Measurements from ENCODE around the gene CFAP299.

CFAP299 gene

DNA sequence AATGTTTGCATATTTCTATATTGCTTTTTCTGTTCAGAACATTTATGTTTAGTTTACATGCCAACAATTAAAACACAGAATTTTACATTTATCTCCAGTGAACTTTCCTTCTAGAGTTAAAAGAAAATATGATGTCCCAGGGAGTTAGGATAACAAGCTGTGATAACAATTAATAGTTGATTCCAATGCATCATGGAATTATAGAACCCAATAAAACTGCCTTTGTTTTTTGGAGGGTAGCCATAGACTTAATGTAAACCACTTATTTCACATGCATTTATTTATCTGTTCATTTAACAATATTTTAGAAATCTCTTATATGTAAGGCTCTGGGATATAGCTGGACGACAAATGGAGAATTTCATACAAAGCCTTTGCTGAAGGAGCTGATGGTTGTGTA is 180.0 kb downstream of the CFAP299 start:
- ATAC-seq = no peak
- H3K4me1 Mint-ChIP-seq = peaks cover 2% of the 10 kb centered on the region
- no peak overlapping the region for H3K27ac Mint-ChIP-seq
- no peak overlapping the region for H3K4me3 Mint-ChIP-seq
- H3K36me3 Mint-ChIP-seq (ENCODE audit: low read depth) = no peaks in the 10 kb centered on the region
- no peaks in the 10 kb centered on the region for H3K9me3 Mint-ChIP-seq
- H3K27me3 Mint-ChIP-seq = no peaks in the 10 kb centered on the region
- no peak for DNase-seq

DNA sequence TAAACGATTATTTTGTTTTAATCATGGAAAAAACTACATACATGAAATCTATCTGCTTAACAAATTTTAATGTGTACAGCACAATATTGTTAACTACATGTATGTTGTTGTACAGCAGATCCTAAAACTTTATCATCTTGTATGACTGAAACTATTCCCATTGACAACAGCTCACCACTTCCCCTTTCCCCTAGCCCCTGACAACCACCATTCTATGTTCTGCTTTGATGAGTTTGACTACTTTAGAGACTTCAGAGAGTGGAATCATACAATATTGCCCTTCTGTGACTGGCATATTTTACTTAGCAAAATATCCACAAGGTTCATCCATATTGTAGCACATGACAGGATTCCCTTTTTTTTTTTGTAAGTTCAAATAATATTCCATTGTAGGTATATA is 185.9 kb downstream of the CFAP299 start:
- Mint-ChIP-seq H3K36me3 (ENCODE audit: low read depth) (no peaks in the 10 kb centered on the region), H3K4me1 (no peaks in the 10 kb centered on the region), H3K27ac (no peak overlapping the region), H3K27me3 (no peaks in the 10 kb centered on the region), H3K9me3 (peaks cover 17% of the 10 kb centered on the region), H3K4me3 (no peak overlapping the region)
- DNase-seq (no peak), ATAC-seq (no peak)

DNA sequence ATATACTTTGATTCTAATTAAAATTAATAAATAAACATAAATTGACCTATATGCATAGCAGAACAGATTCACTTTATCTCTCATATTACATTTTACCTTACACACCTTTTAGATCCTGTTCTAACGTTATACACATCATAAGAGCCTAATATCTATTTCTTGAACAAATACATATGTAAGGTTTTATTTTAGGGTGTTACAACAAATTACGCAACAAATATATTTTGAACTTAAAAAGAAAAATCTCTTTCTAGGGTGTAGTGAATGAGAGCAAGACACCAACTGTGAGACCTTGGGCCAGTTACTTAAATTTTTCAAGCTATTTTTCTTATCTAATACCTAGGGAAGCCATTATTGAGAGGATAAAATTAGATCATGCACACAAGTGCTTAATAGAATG is 191.2 kb downstream of the CFAP299 start:
- H3K4me3 Mint-ChIP-seq = no peak overlapping the region
- no peaks in the 10 kb centered on the region for H3K36me3 Mint-ChIP-seq (ENCODE audit: low read depth)
- H3K27ac Mint-ChIP-seq = no peak overlapping the region
- ATAC-seq (no peak), DNase-seq (no peak)
- no peaks in the 10 kb centered on the region for H3K4me1 Mint-ChIP-seq
- H3K9me3 Mint-ChIP-seq = peaks cover 17% of the 10 kb centered on the region
- no peaks in the 10 kb centered on the region for H3K27me3 Mint-ChIP-seq

DNA sequence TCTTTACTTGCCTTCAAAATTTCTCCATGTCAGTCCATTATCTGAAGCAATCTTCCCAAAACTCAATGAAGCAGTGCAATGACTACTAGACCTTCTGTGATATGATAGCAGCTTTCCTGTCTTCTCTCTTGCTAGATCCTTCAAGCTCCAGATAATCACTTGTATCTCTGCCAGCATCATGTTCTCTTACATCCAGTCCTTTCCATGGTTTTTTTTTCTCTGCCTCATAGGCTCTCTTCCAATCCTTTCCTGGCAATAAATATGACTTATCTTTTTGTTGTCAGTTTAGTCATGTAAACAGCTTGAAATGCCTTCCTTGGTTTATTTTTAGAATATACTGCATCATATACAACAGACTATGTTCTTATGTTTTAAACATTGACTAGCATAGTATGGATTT is 193.5 kb downstream of the CFAP299 start:
- Mint-ChIP-seq H3K4me1 (peaks cover 4% of the 10 kb centered on the region), H3K9me3 (peaks cover 10% of the 10 kb centered on the region), H3K27me3 (no peaks in the 10 kb centered on the region), H3K27ac (no peak overlapping the region), H3K4me3 (no peak overlapping the region), H3K36me3 (ENCODE audit: low read depth) (no peaks in the 10 kb centered on the region)
- ATAC-seq (no peak), DNase-seq (no peak)

DNA sequence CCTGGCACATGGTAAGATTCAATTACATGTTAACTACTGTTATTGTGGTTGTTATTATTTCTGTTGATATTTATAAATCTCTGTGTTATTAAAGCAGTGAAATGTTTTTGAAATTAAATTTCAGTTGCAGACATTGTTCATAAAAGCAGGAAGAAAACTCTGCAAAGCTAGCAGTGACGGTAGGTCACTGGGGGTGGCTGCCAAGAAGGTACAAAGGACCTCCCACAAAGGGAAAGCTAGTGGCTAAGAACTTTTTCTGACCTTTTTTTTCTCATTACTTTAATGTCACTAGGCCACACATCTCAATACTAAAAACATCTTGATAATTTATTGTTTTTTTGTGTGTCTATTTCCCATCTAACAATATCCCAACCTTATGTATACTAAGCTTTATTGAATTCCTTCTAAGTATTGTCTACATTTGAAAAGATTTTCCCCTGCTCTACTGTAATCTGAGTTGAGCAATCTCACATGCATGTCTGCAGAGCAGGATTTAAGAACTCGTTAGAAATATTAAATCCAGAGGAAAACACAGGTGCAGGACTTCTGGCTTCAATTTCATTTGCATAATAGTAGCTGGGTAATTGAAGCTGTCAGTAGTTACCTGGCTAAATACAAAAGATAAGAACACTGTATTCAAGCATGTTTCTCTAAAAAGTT is 197.3 kb downstream of the CFAP299 start:
- H3K27me3 Mint-ChIP-seq = no peaks in the 10 kb centered on the region
- no peaks in the 10 kb centered on the region for H3K36me3 Mint-ChIP-seq (ENCODE audit: low read depth)
- ATAC-seq (no peak), DNase-seq (no peak)
- no peak overlapping the region for H3K27ac Mint-ChIP-seq
- H3K4me3 Mint-ChIP-seq = no peak overlapping the region
- H3K9me3 Mint-ChIP-seq = no peaks in the 10 kb centered on the region
- H3K4me1 Mint-ChIP-seq = peaks cover 9% of the 10 kb centered on the region

DNA sequence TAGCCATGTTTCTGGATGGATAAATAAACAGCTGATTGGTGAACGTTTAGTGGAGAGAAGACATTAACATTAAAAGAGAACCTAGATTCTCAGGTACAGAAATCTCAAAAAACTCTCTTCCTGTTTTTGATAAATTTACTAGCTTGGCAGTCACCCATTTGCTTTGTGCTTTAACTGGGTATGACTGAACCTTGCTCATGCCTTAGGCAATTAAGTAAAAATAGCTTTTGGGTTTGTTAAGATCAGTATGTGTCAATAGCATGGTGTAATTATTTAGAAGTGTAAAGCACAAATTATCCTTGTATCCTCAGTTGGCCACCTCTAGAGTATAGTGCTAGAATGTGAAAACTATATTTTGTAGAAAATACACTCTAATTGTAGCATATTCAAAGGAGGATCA is 200.0 kb downstream of the CFAP299 start:
- Mint-ChIP-seq H3K4me1 (peaks cover 23% of the 10 kb centered on the region), H3K4me3 (no peak overlapping the region), H3K9me3 (no peaks in the 10 kb centered on the region), H3K27me3 (peaks cover 2% of the 10 kb centered on the region), H3K36me3 (ENCODE audit: low read depth) (no peaks in the 10 kb centered on the region), H3K27ac (no peak overlapping the region)
- ATAC-seq (no peak), DNase-seq (no peak)

DNA sequence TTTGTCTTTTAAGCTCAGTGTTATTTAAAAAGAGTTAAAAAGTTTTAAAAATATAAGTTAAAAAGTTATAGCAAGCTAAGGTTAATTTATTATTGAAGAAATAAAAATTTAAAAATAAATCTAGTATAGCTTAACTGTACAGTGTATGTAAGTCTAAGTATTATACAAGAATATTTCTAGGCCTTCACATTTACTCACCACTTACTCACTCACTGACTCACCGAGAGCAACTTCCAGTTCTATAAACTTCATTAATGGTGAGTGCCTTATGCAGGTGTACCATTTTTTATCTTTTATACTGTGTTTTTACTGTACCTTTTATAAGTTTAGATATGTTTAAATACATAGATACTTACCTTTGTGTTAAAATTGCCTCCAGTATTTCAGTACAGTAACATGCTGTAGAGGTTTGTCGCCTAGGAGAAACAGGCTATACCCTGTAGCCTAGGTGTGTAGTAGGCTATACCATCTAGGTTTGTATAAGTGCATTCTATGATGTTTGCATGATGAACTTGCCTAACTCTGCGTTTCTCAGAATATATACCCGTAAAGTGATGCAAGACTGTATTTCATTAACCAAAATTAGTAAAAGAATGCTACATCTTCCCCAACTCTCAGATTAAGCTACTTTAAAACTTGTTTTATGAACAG is 202.9 kb downstream of the CFAP299 start:
- Mint-ChIP-seq H3K4me3 (no peak overlapping the region), H3K36me3 (ENCODE audit: low read depth) (peaks cover 3% of the 10 kb centered on the region), H3K9me3 (no peaks in the 10 kb centered on the region), H3K27me3 (peaks cover 4% of the 10 kb centered on the region), H3K27ac (no peak overlapping the region), H3K4me1 (peaks cover 34% of the 10 kb centered on the region)
- DNase-seq (no peak), ATAC-seq (peak; percentile 71)

DNA sequence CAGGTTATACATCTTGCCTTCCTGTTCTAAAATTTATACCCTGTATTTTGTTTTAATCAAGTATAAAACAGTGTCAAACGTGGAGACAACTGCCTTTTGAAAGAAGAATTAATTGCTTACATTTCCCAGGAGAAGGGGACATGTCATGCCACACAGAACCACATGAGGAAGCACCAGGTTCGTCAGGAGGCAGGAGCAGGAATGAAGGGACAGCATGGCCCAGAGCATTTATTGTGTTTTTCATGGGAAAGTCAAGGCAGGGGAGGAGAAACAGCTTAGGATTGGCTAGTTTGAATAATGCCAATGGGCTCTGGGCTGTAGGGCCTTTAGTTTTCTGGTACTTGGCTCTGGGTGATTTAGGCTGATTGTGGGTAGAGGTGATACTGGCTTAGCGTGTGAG is 203.7 kb downstream of the CFAP299 start:
- no peaks in the 10 kb centered on the region for H3K9me3 Mint-ChIP-seq
- no peak for DNase-seq
- no peak overlapping the region for H3K4me3 Mint-ChIP-seq
- no peak overlapping the region for H3K27ac Mint-ChIP-seq
- H3K27me3 Mint-ChIP-seq = peaks cover 7% of the 10 kb centered on the region
- H3K36me3 Mint-ChIP-seq (ENCODE audit: low read depth) = peaks cover 4% of the 10 kb centered on the region
- peaks cover 37% of the 10 kb centered on the region for H3K4me1 Mint-ChIP-seq
- ATAC-seq = no peak

DNA sequence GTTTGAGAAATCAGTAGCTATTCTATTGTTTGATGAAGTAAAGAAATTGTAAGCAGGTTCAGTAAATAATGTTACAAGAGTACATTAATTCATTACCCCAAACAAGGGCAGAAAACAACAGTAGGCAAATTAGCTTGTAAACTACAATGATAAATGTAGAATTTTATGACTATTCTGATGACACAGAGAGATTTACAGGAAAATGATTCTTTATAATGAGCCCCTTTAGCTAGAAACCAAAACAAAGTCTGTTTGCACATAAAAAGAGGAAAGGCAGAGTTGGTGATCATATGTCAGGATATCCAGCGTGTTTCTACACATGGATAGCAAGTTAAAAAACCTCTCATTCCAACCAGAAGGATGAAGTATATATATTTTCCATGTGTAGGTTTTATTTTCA is 204.8 kb downstream of the CFAP299 start:
- Mint-ChIP-seq H3K27ac (no peak overlapping the region), H3K4me1 (peaks cover 37% of the 10 kb centered on the region), H3K4me3 (no peak overlapping the region), H3K9me3 (no peaks in the 10 kb centered on the region), H3K27me3 (peaks cover 7% of the 10 kb centered on the region), H3K36me3 (ENCODE audit: low read depth) (peaks cover 4% of the 10 kb centered on the region)
- DNase-seq = no peak
- no peak for ATAC-seq

DNA sequence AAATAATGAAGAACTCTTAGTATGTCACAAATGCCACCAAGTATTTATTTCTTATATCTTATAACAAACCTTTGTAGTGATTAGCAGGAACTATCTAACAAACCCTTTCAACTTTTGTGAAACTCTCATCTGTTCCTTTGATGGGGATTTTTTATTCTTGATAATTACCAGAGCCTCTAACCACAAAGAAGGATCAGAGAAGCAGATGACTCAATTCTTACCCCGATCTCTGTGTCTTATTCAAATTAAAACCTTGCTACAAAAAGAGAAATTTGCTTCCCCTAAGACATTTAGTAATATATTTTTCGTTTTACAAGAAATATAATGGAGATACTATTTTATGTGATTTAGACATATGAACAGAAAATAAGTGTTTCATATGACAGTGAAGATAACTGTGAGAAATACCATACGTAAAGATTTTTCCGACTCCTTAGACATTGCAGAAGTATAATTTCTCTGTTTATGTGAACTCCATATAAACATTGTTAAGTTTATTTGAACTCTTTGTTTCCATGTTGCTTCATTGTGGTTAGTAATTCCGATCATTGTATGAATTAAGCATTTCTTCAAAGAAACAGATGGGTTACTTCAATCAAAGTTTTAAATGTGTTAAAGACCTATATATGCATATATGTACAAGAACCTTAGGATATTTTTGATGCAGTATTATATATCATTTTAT is 205.4 kb downstream of the CFAP299 start:
- H3K27ac Mint-ChIP-seq = peak overlapping the region; percentile 41
- DNase-seq (no peak), ATAC-seq (peak; percentile 81)
- H3K4me1 Mint-ChIP-seq = peaks cover 32% of the 10 kb centered on the region
- peaks cover 4% of the 10 kb centered on the region for H3K36me3 Mint-ChIP-seq (ENCODE audit: low read depth)
- H3K9me3 Mint-ChIP-seq = no peaks in the 10 kb centered on the region
- H3K27me3 Mint-ChIP-seq = peaks cover 7% of the 10 kb centered on the region
- H3K4me3 Mint-ChIP-seq = no peak overlapping the region

DNA sequence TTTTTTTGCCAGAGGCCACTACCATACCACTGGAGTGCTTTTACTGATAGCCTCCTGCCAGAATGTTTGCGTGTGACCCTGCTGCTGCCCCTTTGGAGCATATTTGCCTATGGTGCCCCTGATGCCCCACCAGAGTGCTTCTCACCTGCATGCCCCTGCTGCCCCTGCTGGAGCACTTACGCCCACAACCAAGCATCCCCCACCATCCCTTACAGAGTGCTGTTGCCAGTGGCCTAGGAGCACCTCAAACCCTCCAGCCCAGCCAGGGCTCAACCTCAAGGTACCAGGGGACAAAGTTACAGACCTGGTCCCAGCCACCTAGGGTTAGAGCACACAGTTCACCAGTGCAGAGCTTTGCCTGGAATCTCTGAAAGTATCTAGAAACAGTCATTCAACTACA is 207.2 kb downstream of the CFAP299 start:
- Mint-ChIP-seq H3K36me3 (ENCODE audit: low read depth) (peaks cover 4% of the 10 kb centered on the region), H3K4me3 (no peak overlapping the region), H3K27ac (peak overlapping the region; percentile 18), H3K9me3 (peaks cover 3% of the 10 kb centered on the region), H3K27me3 (peaks cover 9% of the 10 kb centered on the region), H3K4me1 (peaks cover 32% of the 10 kb centered on the region)
- DNase-seq (no peak), ATAC-seq (no peak)

DNA sequence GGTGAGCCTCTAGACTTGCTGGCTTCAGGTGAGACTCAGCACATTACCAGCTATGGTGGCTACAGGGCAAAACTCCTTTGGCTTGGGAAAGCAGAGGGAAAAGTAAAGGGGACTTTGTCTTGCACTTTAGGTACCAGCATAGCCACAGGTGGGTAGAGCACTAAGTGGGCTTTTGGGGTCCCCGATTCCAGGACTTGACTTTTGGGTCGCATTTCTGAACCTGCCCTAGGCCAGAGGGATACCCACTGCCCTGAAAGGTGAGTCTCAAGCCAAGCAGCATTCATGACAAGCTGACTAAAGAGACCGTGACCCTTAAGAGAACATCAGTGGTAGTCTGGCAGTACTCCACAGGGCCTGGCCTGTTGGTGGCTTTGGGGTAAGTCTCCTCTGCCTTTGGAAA is 224.8 kb downstream of the CFAP299 start:
- peaks cover 3% of the 10 kb centered on the region for H3K36me3 Mint-ChIP-seq (ENCODE audit: low read depth)
- peaks cover 16% of the 10 kb centered on the region for H3K9me3 Mint-ChIP-seq
- H3K27ac Mint-ChIP-seq = no peak overlapping the region
- no peak overlapping the region for H3K4me3 Mint-ChIP-seq
- no peak for ATAC-seq
- H3K27me3 Mint-ChIP-seq = no peaks in the 10 kb centered on the region
- no peak for DNase-seq
- no peaks in the 10 kb centered on the region for H3K4me1 Mint-ChIP-seq

DNA sequence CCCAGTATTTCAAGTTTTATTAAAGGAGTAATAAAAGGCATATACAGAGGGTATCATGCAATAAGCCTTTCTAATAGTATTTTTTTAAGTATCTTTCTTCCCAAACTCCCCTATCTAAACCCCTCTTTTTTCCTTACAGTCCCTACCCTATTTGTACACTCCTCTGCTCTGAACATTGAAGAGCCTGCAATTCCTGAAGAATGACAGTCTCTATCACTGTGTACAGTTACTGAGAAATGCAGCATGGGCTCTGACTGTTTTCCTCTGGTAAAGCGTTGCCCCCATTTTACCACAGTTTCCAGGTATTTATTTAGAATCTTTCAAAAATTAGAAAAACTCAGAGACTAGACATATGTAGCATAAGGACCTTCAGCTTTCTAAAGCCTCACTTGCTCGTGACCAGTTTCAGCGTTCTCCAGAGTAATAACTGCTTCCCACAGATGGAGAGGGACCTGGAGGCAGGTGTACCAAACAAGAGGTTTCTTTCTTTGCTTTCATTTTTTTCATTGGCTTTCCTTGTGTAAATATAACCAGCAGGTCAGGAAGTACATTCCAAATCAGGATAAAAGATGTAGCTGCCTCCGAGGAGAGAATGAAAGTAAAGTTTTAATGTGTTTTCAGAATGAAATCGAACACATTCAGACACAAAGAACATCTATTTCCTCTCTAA is 230.8 kb downstream of the CFAP299 start:
- DNase-seq (no peak), ATAC-seq (no peak)
- peaks cover 12% of the 10 kb centered on the region for H3K9me3 Mint-ChIP-seq
- H3K4me3 Mint-ChIP-seq = peak overlapping the region; percentile 7
- peaks cover 6% of the 10 kb centered on the region for H3K4me1 Mint-ChIP-seq
- H3K36me3 Mint-ChIP-seq (ENCODE audit: low read depth) = peaks cover 3% of the 10 kb centered on the region
- no peak overlapping the region for H3K27ac Mint-ChIP-seq
- no peaks in the 10 kb centered on the region for H3K27me3 Mint-ChIP-seq

DNA sequence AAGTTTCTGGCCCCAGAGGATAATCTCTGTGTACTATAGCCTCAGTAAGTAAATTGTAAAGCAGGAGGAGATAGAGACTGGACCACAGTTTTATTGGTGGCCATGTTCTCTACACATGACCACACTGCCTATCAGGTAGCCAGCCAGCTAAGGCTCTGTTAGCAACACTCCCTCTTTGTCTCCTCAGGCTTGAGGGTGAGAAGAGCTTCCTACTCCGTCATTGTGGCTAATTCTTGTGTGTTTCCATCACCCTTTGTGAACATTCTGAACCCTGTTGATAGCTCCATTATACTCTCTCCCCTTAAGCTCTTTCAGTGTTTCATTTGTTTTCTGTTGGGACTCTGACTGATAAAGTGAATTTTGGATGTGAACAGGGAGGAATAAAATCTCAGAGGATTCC is 233.4 kb downstream of the CFAP299 start:
- Mint-ChIP-seq H3K9me3 (no peaks in the 10 kb centered on the region), H3K4me3 (no peak overlapping the region), H3K27ac (no peak overlapping the region), H3K27me3 (no peaks in the 10 kb centered on the region), H3K4me1 (peaks cover 6% of the 10 kb centered on the region), H3K36me3 (ENCODE audit: low read depth) (no peaks in the 10 kb centered on the region)
- no peak for DNase-seq
- no peak for ATAC-seq

DNA sequence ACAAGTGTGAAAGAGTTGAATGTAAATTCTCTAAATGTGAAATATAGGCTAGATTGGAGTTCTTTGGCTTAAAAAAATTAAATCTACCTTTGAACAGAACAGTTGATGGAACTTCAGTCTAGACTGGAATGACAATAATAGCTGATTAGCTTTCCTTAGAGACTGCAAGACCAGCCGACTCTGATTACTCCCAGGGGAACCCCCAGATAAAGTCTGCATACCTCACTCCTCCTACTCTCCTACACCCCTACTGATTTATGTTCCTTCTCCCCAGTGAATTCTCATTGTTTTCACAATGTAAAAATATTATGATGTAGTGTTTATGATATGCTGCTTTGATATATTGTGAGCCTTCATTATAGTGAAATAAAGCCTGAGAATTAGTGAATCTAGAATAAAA is 241.3 kb downstream of the CFAP299 start:
- DNase-seq (no peak), ATAC-seq (no peak)
- no peaks in the 10 kb centered on the region for H3K27me3 Mint-ChIP-seq
- no peak overlapping the region for H3K27ac Mint-ChIP-seq
- peaks cover 8% of the 10 kb centered on the region for H3K4me1 Mint-ChIP-seq
- H3K36me3 Mint-ChIP-seq (ENCODE audit: low read depth) = no peaks in the 10 kb centered on the region
- no peak overlapping the region for H3K4me3 Mint-ChIP-seq
- no peaks in the 10 kb centered on the region for H3K9me3 Mint-ChIP-seq

All from activated naive CD8-positive, alpha-beta T cell treated with anti-CD3 and anti-CD28 coated beads, Interleukin-2, amount 50 U/mL, for 24 hours (primary cell).